GM18858 (cell line): ENCODE measurements around the gene NPAS3.

Experiments used
- ATAC-seq: cut with Tn5 transposase; IDR thresholded peaks from one replicate; pipeline ENCODE4 v1.9.1; 2021; ENCODE audit not compliant: unreplicated experiment

NPAS3 gene

GRCh38 chr14:33568935-33569579, 630.4 kb downstream of the NPAS3 start:
- no peak for ATAC-seq

GRCh38 chr14:33569821-33570687, 631.4 kb downstream of the NPAS3 start:
- no peak for ATAC-seq

GRCh38 chr14:33570694-33571310, 632.1 kb downstream of the NPAS3 start:
- no peak for ATAC-seq

GRCh38 chr14:33573301-33573880, 634.7 kb downstream of the NPAS3 start:
- no peak for ATAC-seq

- no peak for ATAC-seq
These were observed 637.3 kb downstream of the NPAS3 start for GRCh38 chr14:33576014-33576413.

- ATAC-seq = no peak
These were observed 640.0 kb downstream of the NPAS3 start for GRCh38 chr14:33578461-33579216.

GRCh38 chr14:33580231-33580749, 641.6 kb downstream of the NPAS3 start:
- no peak for ATAC-seq

- no peak for ATAC-seq
These were observed 642.2 kb downstream of the NPAS3 start for GRCh38 chr14:33580841-33581240.

GRCh38 chr14:33584697-33585096, 646.0 kb downstream of the NPAS3 start:
- ATAC-seq = no peak

GRCh38 chr14:33586806-33587205, 648.1 kb downstream of the NPAS3 start:
- no peak for ATAC-seq

- ATAC-seq = no peak
These were observed 649.1 kb downstream of the NPAS3 start for GRCh38 chr14:33587791-33588190.

- no peak for ATAC-seq
These were observed 650.1 kb downstream of the NPAS3 start for GRCh38 chr14:33588771-33589170.

- ATAC-seq = no peak
These were observed 650.7 kb downstream of the NPAS3 start for GRCh38 chr14:33589334-33589733.

- ATAC-seq = no peak
These were observed 652.4 kb downstream of the NPAS3 start for GRCh38 chr14:33590891-33591630.

- no peak for ATAC-seq
These were observed 653.6 kb downstream of the NPAS3 start for GRCh38 chr14:33592297-33592696.

GRCh38 chr14:33596211-33597080, 657.8 kb downstream of the NPAS3 start:
- no peak for ATAC-seq

- ATAC-seq = no peak
These were observed 659.9 kb downstream of the NPAS3 start for GRCh38 chr14:33598582-33598981.

- ATAC-seq = no peak
These were observed 663.7 kb downstream of the NPAS3 start for GRCh38 chr14:33602396-33602795.

GRCh38 chr14:33606591-33606990, 667.9 kb downstream of the NPAS3 start:
- no peak for ATAC-seq
